Chondrocyte (in vitro differentiated cells): Measurements from ENCODE around the gene PERM1. TPM values are rescaled to one million over a fixed set of nuclear protein-coding genes. Genes with fewer than 3 reads are reported as not detected.

Source experiments
- DNase-seq: peaks from one replicate; pipeline ENCODE4 v3.0.0; 2021; ENCODE audit warnings: mixed read lengths, low spot score
- H3K27ac Mint-ChIP-seq: one replicate; pipeline ENCODE4 v1.8.0; 2021; ENCODE audit warnings: mild to moderate bottlenecking, moderate library complexity, mixed read lengths; ENCODE audit not compliant: unreplicated experiment
- H3K27me3 Mint-ChIP-seq: 2 replicates; pipeline ENCODE4 v1.8.0; 2021; ENCODE audit warnings: low read depth, mixed read lengths
- H3K36me3 Mint-ChIP-seq: 2 replicates; pipeline ENCODE4 v1.8.0; 2021; ENCODE audit warnings: low read depth, mixed read lengths
- H3K4me1 Mint-ChIP-seq: 2 replicates; pipeline ENCODE4 v1.8.0; 2021; ENCODE audit warnings: low read depth, mild to moderate bottlenecking, mixed read lengths
- H3K4me3 Mint-ChIP-seq: one replicate; pipeline ENCODE4 v1.8.0; 2021; ENCODE audit warnings: mild to moderate bottlenecking, moderate library complexity, mixed read lengths; ENCODE audit not compliant: unreplicated experiment
- H3K9me3 Mint-ChIP-seq: 2 replicates; pipeline ENCODE4 v1.8.0; 2021; ENCODE audit warnings: low read depth, mixed read lengths
- CTCF ChIP-seq: fragments of 200-600 bp; sonication (generic); IDR thresholded peaks from 2 replicates; pipeline ENCODE4 v1.5.0; 2021; ENCODE audit warnings: antibody characterized with exemption, mild to moderate bottlenecking, moderate library complexity
- total RNA-seq: library from RNA; stranded (reverse); gene quantifications from 3 replicates; pipeline ENCODE4 v1.2.1, GENCODE V29; 2021

The PERM1 gene
- total RNA-seq, 1 donor from 2014 or later, result 0.37 TPM

DNA sequence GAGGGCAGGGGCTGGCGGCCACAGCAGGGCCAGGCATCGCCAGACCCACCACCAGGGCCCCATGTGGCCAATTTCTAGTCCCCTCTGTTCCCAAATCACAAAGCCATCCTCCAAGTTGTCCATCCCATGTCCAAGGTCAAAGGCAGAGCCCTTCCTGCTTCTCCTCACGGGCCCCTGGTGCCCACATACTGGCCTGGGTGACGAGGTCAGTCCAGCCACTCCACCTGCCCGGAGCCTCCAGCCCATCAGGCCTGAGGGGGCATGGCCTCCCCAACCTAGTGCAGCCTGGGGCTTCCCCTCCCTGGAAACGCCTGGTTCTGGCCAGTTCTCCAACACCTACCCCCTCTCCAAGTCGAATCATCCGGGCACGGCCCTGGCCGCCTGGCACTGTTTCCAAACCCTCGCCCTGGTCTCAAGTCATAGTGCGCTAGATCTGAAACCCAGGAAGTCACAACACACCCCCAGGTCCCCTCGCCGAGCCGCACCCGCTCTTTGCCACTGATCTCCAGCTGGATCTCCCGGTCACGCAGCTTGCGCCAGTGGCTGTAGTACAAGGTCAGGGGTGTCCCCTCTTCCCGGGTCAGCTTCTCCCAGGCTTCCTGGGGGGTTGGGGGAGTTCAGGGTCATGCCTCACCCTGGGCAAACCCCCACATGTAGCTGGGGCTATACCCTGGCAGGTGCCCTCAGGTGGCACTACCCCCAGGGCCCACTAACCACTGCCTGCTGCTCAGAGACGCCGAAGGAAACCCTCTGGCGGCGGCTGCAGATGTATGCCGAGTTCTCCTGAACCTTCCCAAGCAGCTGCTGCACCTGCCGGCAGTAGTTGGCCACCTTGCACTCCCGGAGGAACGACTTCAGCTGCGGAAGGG, 36.0 kb downstream of the PERM1 start:
- Mint-ChIP-seq H3K27ac (no peak overlapping the region), H3K27me3 (no peaks in the 10 kb centered on the region), H3K36me3 (peaks cover 16% of the 10 kb centered on the region), H3K4me3 (no peak overlapping the region), H3K4me1 (peaks cover 20% of the 10 kb centered on the region), H3K9me3 (no peaks in the 10 kb centered on the region)
- TF ChIP-seq CTCF, result no peak
- DNase-seq, result no peak

DNA sequence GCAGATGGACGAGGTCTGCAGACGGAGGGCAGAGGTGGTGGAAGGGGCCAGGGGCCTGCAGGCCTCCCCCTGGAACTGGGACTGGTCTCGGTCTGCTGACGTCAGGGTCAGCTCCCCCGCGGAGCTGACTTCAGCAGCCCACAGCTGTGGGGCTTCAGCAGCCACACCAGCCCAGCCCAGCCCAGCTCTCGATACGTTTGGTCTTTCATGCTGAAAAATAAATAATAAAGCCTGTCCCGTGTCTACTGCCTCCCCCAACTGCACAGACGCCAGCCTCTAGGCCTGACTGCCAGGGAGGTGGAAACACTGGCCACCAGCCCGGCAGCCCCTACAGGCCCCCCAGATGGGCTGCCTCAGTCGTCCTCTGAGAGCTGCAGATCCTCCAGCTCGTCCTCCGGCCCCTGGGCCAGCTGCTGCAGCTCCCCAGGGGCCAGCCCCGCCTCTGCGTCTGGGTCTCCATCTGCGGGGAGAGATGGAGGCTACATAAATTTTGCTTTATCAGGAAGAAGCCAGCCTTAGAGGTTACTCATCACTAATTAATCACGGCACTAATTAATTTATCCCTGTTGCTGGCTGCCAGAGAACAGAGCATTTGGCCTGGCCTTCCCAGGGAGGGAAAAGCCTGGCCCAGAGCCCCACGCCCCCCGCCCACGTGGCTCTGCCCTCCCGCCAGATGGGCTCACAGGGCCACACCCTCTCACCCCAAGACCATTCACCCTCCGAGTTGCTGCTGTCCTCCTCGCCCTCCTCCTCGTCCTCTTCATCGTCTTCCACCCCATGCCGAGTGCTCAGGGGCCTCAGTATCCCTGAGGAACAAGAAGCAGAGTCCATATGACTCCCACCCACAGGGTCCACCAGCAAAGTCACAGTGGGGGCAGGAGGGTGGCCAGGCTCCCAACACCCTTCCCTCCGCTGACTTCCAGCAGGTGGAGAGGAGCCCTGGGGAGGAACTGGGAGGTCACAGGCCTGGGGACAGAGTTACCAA, 37.3 kb downstream of the PERM1 start:
- peaks cover 10% of the 10 kb centered on the region for H3K36me3 Mint-ChIP-seq
- H3K27me3 Mint-ChIP-seq, result no peaks in the 10 kb centered on the region
- no peaks in the 10 kb centered on the region for H3K9me3 Mint-ChIP-seq
- peaks cover 20% of the 10 kb centered on the region for H3K4me1 Mint-ChIP-seq
- DNase-seq, result no peak
- no peak for TF ChIP-seq CTCF
- H3K27ac Mint-ChIP-seq, result peak overlapping the region; percentile 20
- H3K4me3 Mint-ChIP-seq, result no peak overlapping the region

DNA sequence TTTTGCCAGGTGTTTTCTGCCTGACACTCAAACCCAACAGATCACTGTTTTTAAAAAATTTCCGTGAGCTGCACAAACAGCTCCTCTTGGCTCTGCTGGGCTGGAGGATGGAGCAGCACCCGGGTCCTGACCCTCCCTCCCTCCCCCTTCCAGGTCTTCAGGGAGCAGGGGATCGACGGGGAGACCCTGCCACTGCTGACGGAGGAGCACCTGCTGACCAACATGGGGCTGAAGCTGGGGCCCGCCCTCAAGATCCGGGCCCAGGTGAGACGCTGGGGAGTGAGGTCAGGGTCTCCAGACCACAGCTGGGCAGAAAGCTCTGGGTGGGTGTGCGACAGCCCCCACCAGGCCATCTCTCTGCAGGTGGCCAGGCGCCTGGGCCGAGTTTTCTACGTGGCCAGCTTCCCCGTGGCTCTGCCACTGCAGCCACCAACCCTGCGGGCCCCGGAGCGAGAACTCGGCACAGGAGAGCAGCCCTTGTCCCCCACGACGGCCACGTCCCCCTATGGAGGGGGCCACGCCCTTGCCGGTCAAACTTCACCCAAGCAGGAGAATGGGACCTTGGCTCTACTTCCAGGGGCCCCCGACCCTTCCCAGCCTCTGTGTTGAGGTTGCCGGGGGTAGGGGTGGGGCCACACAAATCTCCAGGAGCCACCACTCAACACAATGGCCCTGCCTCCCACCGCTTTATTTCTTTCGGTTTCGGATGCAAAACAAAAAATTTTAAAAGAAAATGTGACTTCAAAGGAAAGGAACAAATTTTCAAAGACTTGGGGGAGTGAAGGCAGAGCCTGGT, 38.1 kb downstream of the PERM1 start:
- TF ChIP-seq CTCF, result no peak
- peaks cover 7% of the 10 kb centered on the region for H3K36me3 Mint-ChIP-seq
- H3K4me1 Mint-ChIP-seq, result peaks cover 21% of the 10 kb centered on the region
- no peak for DNase-seq
- H3K27ac Mint-ChIP-seq, result no peak overlapping the region
- no peaks in the 10 kb centered on the region for H3K27me3 Mint-ChIP-seq
- H3K9me3 Mint-ChIP-seq, result no peaks in the 10 kb centered on the region
- H3K4me3 Mint-ChIP-seq, result no peak overlapping the region

DNA sequence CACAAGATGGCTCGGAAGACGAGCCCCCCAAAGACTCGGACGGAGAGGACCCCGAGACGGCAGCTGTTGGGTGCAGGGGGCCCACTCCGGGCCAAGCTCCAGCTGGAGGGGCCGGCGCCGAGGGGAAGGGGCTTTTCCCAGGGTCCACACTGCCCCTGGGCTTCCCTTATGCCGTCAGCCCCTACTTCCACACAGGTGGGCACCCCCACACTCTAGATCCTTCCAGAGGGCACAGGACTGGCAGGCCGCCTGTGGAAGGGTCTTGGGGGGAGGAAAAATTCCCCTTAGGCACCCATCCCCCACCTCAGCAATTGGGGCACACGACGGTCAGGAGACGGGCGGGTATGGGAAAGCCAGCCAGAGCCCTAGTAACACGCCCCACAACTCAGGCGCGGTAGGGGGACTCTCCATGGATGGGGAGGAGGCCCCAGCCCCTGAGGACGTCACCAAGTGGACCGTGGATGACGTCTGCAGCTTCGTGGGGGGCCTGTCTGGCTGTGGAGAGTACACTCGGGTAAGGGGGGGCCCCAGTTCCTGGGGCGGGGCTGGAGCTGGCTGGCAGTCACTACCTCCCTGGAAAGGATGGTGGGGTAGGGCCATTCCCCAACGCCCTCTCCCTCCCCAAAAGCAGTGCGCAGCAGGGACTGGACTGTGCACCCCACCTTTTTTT, 38.9 kb downstream of the PERM1 start:
- Mint-ChIP-seq H3K36me3 (peaks cover 6% of the 10 kb centered on the region), H3K4me3 (no peak overlapping the region), H3K27me3 (no peaks in the 10 kb centered on the region), H3K4me1 (peaks cover 28% of the 10 kb centered on the region), H3K9me3 (no peaks in the 10 kb centered on the region), H3K27ac (no peak overlapping the region)
- no peak for TF ChIP-seq CTCF
- DNase-seq, result no peak
